ENCODE results near the gene FBXO21.
"Not testable (repeated sequence)": the region's sequence is repeated elsewhere in the genome, so short reads cannot be mapped to it uniquely, and the experiment has no call there.

- not testable (repeated sequence) for TF ChIP-seq CTCF (IDR thresholded peaks at IDR 0.05); EZH2 (IDR thresholded peaks at IDR 0.05; ENCODE audit: borderline replicate concordance, insufficient read depth, low read depth, low read length, poor library complexity, severe bottlenecking)
Observed at GRCh38 chr12:117195027-117195426, 4.8 kb upstream of the FBXO21 start.
